CD14-positive monocyte (primary cell): ENCODE results near the gene CCDC32. TPM values are rescaled to one million over a fixed set of nuclear protein-coding genes. Genes with fewer than 3 reads are reported as not detected.

Experiments used
- DNase-seq, 3 donors: peaks; one replicate each; pipeline ENCODE4 v3.0.0-alpha.2; 2011 to 2022
- H2AFZ ChIP-seq: 2 replicates; pipeline ENCODE4 v1.6.0; 2012; ENCODE audit warnings: mild to moderate bottlenecking, low read depth, low read length, inconsistent platforms; ENCODE audit not compliant: insufficient read depth, poor library complexity, severe bottlenecking
- H3K27ac ChIP-seq, 2 donors: 1 replicate in 1 of 2; 2 replicates in 1 of 2; pipeline ENCODE4 v1.5.1; 2012 to 2013; ENCODE audit warnings: low read length in 2 of 2, control low read depth in 1 of 2, inconsistent platforms in 1 of 2, low read depth in 1 of 2, mild to moderate bottlenecking in 1 of 2
- H3K27me3 ChIP-seq, 2 donors: one replicate each; pipeline versions ENCODE4 v1.6.0 to v1.6.1; 2011 to 2013; ENCODE audit warnings: low read length in 2 of 2; ENCODE audit not compliant: control insufficient read depth in 2 of 2, insufficient read depth in 2 of 2
- H3K36me3 ChIP-seq, 2 donors: replicated peaks in 1 of 2; 1 replicate in 1 of 2; 2 replicates in 1 of 2; pipeline versions ENCODE4 v1.5.1 to v1.6.1; 2012 to 2013; ENCODE audit warnings: low read length in 2 of 2, control low read depth in 1 of 2, inconsistent platforms in 1 of 2, mild to moderate bottlenecking in 1 of 2; ENCODE audit not compliant: insufficient read depth in 2 of 2, control insufficient read depth in 1 of 2
- H3K4me1 ChIP-seq, 2 donors: 1 replicate in 1 of 2; 2 replicates in 1 of 2; pipeline versions ENCODE4 v1.5.1 to v1.6.1; 2012 to 2013; ENCODE audit warnings: low read length in 2 of 2, control low read depth in 1 of 2, inconsistent platforms in 1 of 2, mild to moderate bottlenecking in 1 of 2, moderate library complexity in 1 of 2; ENCODE audit not compliant: insufficient read depth in 2 of 2, control insufficient read depth in 1 of 2
- H3K4me2 ChIP-seq: replicated peaks from 2 replicates; pipeline ENCODE3; 2012; ENCODE audit warnings: low read length, moderate library complexity, mild to moderate bottlenecking; ENCODE audit not compliant: poor library complexity, severe bottlenecking; ENCODE audit errors: extremely low read depth
- H3K4me3 ChIP-seq, 3 experiments: fragments of 200-600 bp in 1 of 3; sonication (generic) in 1 of 3; replicated peaks in 1 of 3; 1 replicate in 2 of 3; 2 replicates in 1 of 3; pipeline ENCODE4 v1.5.1; 2011 to 2013; ENCODE audit warnings: low read length in 3 of 3, mild to moderate bottlenecking in 3 of 3, control low read depth in 2 of 3, low read depth in 2 of 3, inconsistent platforms in 1 of 3, moderate library complexity in 1 of 3
- H3K79me2 ChIP-seq: 2 replicates; pipeline ENCODE4 v1.6.0; 2012; ENCODE audit warnings: mild to moderate bottlenecking, control low read depth, inconsistent platforms, low read length, moderate library complexity; ENCODE audit not compliant: insufficient read depth
- H3K9ac ChIP-seq: 2 replicates; pipeline ENCODE4 v1.6.0; 2017; ENCODE audit warnings: low read length, mild to moderate bottlenecking; ENCODE audit not compliant: insufficient read depth, poor library complexity, severe bottlenecking
- H3K9me3 ChIP-seq, 2 donors: replicated peaks in 1 of 2; 1 replicate in 1 of 2; 2 replicates in 1 of 2; pipeline versions ENCODE4 v1.5.1 to v1.6.1; 2012 to 2013; ENCODE audit warnings: low read length in 2 of 2, control low read depth in 1 of 2; ENCODE audit not compliant: control insufficient read depth in 1 of 2, insufficient read depth in 1 of 2
- H4K20me1 ChIP-seq: 2 replicates; pipeline ENCODE4 v1.6.0; 2012; ENCODE audit warnings: mild to moderate bottlenecking, low read length, control low read depth, moderate library complexity; ENCODE audit not compliant: insufficient read depth
- H3K27ac Mint-ChIP-seq, 7 donors: one replicate each; pipeline ENCODE4 v1.8.0; 2020; ENCODE audit warnings: mild to moderate bottlenecking in 7 of 7, mixed read lengths in 7 of 7, moderate library complexity in 6 of 7, inconsistent platforms in 2 of 7
- H3K27me3 Mint-ChIP-seq, 3 donors: one replicate each; pipeline ENCODE4 v1.8.0; 2021 to 2022; ENCODE audit warnings: low read depth in 3 of 3, mild to moderate bottlenecking in 3 of 3, mixed read lengths in 3 of 3, moderate library complexity in 3 of 3, inconsistent platforms in 1 of 3
- H3K36me3 Mint-ChIP-seq, 2 donors: one replicate each; pipeline ENCODE4 v1.8.0; 2020; ENCODE audit warnings: mixed read lengths in 2 of 2, inconsistent platforms in 1 of 2, mild to moderate bottlenecking in 1 of 2
- H3K4me1 Mint-ChIP-seq: one replicate; pipeline ENCODE4 v1.8.0; 2020; ENCODE audit warnings: mild to moderate bottlenecking, mixed read lengths
- H3K4me3 Mint-ChIP-seq, 2 donors: one replicate each; pipeline ENCODE4 v1.8.0; 2020; ENCODE audit warnings: mild to moderate bottlenecking in 2 of 2, mixed read lengths in 2 of 2, moderate library complexity in 1 of 2
- H3K9me3 Mint-ChIP-seq, 7 donors: one replicate each; pipeline ENCODE4 v1.8.0; 2020 to 2022; ENCODE audit warnings: mixed read lengths in 7 of 7, mild to moderate bottlenecking in 6 of 7, moderate library complexity in 6 of 7, inconsistent platforms in 2 of 7
- WGBS: methylation state at CpG from one replicate; pipeline ENCODE4 v1.1.5; 2013; ENCODE audit warnings: missing lambda C conversion rate; ENCODE audit not compliant: insufficient coverage; 5-methylcytosine and 5-hydroxymethylcytosine counted together
- intact Hi-C, 2 donors: fragments of 100-400 bp; cut with micrococcal nuclease; formaldehyde crosslinking; loops; one replicate each; pipeline versions ENCODE4 v1.15.0 to v1.15.1; 2023
- polyA plus RNA-seq, 3 donors: library from polyadenylated mRNA; depleted of rRNA in 1 of 3; unstranded in 2 of 3; stranded (reverse) in 1 of 3; fragments of 300-500 nt in 2 of 3; fragments of >200 nt in 1 of 3; fragmentation: Illumina TruSeq in 2 of 3; gene quantifications; 1 replicate in 2 of 3; 2 replicates in 1 of 3; pipeline ENCODE4 v1.2.3, GENCODE V29; 2012 to 2021
- TF ChIP-seq, protein P1 (sequence below): fragments of 200-600 bp; IDR thresholded peaks from one replicate; pipeline ENCODE4 v1.8.0; 2022; ENCODE audit warnings: antibody characterized with exemption, mild to moderate bottlenecking

CCDC32 gene
- polyA plus RNA-seq, 3 donors = 7.5 to 37.3 (median 30.8) TPM

DNA sequence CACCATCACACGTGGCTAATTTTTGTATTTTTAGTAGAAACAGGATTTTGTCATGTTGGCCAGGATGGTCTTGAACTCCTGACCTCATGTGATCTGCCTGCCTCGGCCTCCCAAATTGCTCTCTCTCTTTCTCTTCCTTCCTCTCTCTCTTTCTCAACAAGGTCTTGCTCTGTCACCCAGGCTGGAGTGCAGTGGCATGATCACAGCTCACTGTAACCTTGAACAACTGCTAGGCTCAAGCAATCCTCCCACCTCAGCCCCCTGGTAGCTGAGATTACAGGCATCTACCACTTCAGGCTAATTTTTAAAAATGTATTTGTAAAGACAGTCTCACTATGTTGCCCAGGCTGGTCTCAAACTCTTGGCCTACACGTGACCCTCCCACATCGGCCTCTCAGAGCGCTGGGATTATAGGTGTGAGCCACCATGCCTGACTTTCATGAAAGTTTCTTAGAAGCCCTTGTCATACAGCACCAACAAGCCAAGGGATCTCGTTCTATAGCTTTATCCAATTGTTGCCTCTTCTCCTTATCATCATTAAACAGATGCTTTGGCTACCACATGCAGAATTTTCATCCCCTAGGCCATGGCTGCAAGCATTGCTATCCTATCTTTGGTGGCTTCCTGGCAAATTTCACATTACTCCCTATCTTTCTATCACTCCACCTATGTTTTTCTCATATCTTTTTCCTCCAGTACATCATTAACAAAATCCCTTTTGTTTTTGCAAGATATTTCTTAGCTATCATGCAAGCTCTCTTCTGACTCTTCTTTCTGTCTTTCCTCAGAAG, 5.7 kb downstream of the CCDC32 start:
- no peaks in the 10 kb centered on the region for H3K27me3 Mint-ChIP-seq
- peaks cover 30 to 54% of the 10 kb centered on the region in 2 donors for H3K36me3 ChIP-seq
- H2AFZ ChIP-seq = no peak overlapping the region
- H3K9ac ChIP-seq = no peak overlapping the region
- H3K4me2 ChIP-seq = no peak overlapping the region
- no peak overlapping the region for H3K4me3 Mint-ChIP-seq
- peaks cover 14% of the 10 kb centered on the region for H3K4me1 Mint-ChIP-seq
- intact Hi-C loops = no loop called here
- no peaks in the 10 kb centered on the region for H3K9me3 Mint-ChIP-seq
- peaks cover 37 to 69% of the 10 kb centered on the region in 2 donors for H3K36me3 Mint-ChIP-seq
- H3K4me3 ChIP-seq = no peak overlapping the region
- peaks cover 17% of the 10 kb centered on the region for H3K79me2 ChIP-seq
- H3K27ac ChIP-seq = no peak overlapping the region
- no peak for DNase-seq
- peaks cover 6 to 7% of the 10 kb centered on the region in 2 donors for H3K4me1 ChIP-seq
- peak overlapping the region in 3 of 7 donors; percentile 48 to 55 (median 55) for H3K27ac Mint-ChIP-seq
- 94% methylated on average over 5 of the region's 6 CpGs for WGBS
- H3K9me3 ChIP-seq = no peaks in the 10 kb centered on the region
- H4K20me1 ChIP-seq = no peaks in the 10 kb centered on the region
- H3K27me3 ChIP-seq = no peaks in the 10 kb centered on the region
- TF ChIP-seq, protein P1, sequence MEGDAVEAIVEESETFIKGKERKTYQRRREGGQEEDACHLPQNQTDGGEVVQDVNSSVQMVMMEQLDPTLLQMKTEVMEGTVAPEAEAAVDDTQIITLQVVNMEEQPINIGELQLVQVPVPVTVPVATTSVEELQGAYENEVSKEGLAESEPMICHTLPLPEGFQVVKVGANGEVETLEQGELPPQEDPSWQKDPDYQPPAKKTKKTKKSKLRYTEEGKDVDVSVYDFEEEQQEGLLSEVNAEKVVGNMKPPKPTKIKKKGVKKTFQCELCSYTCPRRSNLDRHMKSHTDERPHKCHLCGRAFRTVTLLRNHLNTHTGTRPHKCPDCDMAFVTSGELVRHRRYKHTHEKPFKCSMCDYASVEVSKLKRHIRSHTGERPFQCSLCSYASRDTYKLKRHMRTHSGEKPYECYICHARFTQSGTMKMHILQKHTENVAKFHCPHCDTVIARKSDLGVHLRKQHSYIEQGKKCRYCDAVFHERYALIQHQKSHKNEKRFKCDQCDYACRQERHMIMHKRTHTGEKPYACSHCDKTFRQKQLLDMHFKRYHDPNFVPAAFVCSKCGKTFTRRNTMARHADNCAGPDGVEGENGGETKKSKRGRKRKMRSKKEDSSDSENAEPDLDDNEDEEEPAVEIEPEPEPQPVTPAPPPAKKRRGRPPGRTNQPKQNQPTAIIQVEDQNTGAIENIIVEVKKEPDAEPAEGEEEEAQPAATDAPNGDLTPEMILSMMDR = no peak

DNA sequence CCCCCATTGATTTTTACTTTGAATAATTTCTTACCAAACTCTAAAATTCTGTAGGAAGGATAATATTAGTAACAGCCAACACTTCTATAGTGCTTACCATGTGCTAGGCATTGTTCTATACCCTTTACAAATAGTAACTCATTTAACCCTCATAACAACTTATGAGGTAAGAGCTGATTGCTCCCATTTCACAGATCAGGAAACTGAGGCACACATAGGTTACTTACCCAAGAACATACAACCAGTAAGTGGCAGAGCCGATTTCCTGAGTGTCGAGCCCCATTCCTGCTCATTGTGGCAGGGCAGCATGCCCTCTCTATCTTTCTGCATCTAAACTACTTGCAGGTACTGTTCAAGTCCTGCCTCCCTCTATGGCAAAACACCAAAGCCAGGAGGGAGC, 9.0 kb downstream of the CCDC32 start:
- no peak overlapping the region for H2AFZ ChIP-seq
- no peak overlapping the region for H3K9ac ChIP-seq
- Mint-ChIP-seq H3K36me3 (peaks cover 48 to 81% of the 10 kb centered on the region in 2 donors), H3K4me3 (no peak overlapping the region), H3K27ac (no peak overlapping the region), H3K27me3 (no peaks in the 10 kb centered on the region), H3K4me1 (peaks cover 10% of the 10 kb centered on the region), H3K9me3 (no peaks in the 10 kb centered on the region)
- H3K79me2 ChIP-seq = no peaks in the 10 kb centered on the region
- no peaks in the 10 kb centered on the region for H3K9me3 ChIP-seq
- 100% methylated on average over 2 of the region's 2 CpGs for WGBS
- no peaks in the 10 kb centered on the region for H3K27me3 ChIP-seq
- no peak overlapping the region for H3K4me3 ChIP-seq
- TF ChIP-seq, protein P1 = no peak
- no peak for DNase-seq
- no peaks in the 10 kb centered on the region for H4K20me1 ChIP-seq
- no peak overlapping the region for H3K27ac ChIP-seq
- no peak overlapping the region for H3K4me2 ChIP-seq
- H3K36me3 ChIP-seq = peaks cover 35 to 50% of the 10 kb centered on the region in 2 donors
- H3K4me1 ChIP-seq = peaks cover 0 to 6% of the 10 kb centered on the region in 2 donors
- intact Hi-C loops = no loop called here
